Measurements from ENCODE around the gene MLF1.
A peak's percentile ranks its signal among the peaks of the same experiment; 100 is the strongest.

The MLF1 gene

DNA sequence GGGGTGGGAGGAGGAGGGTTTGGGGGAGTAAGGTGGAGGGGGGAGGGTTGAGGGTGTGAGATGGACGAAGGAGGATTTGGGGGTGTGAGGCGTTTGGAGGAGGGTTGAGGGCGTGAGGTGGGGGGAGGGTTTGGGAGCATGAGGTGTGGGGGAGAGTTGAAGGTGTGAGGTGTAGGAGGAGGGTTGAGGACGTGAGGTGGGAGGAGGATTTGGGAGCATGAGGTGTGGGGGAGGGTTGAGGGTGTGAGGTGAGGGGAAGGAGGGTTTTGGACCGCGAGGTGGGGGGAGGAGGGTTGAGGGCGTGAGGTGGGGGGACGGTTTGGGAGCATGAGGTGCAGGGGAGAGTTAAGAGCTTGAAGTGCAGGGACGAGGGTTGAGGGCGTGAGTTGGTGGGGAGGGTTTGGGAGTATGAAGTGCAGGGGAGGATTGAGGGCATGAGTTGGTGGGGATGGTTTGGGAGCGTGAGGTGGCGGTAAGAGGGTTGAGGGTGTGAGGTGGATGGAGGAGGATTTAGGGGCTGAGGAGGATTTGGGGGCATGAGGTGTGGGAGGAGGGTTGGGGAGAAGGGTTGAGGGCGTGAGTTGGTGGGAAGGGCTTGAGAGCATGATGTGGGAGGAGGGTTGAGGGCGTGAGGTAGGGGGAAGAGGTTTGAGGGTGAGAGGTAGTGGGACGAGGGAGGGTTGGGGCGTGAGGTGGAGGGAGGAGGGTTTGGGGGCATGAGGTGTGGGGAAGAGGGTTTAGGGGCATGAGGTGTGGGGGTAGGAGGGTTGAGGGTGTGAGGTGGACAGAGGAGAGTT is 1.2 kb downstream of the MLF1 start:
- in situ Hi-C loops (cut with MboI; ENCODE audit: low pct_unique_long_range_greater_than_20kb, low sequenced_read_pairs), result no loop called here
- DNase-seq, result no peak

DNA sequence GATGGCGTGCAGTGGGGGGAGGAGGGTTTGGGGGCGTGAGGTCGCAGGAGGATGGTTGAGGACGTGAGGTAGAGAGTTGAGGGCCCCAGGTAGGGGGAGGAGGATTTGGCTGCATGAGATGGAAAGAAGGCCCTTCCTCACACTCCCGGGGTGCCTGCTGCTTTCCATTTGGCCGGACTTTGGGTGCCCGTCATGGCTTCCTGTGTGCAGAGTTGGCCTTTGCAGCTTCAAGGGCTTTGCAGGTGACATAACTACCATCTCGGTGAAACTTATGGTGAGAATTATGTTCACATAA is 1.7 kb downstream of the MLF1 start:
- no peak for DNase-seq
- in situ Hi-C loops (cut with MboI; ENCODE audit: low pct_unique_long_range_greater_than_20kb, low sequenced_read_pairs), result no loop called here

DNA sequence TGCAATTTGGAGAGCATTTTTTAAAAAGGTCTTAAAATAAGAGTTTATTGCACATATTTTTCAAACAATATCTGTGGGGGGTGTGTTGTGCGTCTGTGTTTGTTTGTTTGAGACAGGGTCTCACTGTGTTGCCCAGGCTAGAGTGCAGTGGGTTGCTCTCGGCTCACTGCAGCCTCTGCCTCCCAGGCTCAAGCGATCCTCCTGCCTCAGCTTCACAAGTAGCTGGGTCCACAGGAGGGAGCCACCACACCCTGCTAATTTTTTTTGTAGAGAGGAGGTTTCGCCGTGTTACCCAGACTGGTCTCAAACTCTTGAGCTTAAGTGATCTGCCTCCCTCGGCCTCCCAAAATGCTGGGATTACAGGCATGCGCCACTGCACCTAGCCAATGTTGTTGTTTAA is 2.7 kb downstream of the MLF1 start:
- no peak for DNase-seq
- in situ Hi-C loops (cut with MboI; ENCODE audit: low pct_unique_long_range_greater_than_20kb, low sequenced_read_pairs), result no loop called here

DNA sequence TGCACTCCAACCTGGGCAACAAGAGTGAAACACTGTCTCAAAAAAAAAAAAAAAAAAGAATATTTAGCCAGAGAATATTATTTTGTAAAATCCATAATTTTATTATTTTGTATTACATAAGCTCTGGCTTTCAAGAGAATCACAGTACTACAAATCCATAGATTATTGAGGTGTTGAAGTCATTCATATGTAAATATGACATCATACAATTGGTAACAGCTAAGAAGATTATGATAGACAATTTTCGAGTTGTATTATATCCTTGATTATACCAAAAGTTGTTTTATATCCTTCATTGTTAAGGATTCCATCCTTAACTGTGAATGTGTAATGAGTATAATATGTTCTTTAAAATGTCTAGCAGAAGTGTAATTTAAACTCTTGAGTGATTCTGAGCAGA is 3.7 kb downstream of the MLF1 start:
- DNase-seq, result no peak
- in situ Hi-C loops (cut with MboI; ENCODE audit: low pct_unique_long_range_greater_than_20kb, low sequenced_read_pairs), result no loop called here

DNA sequence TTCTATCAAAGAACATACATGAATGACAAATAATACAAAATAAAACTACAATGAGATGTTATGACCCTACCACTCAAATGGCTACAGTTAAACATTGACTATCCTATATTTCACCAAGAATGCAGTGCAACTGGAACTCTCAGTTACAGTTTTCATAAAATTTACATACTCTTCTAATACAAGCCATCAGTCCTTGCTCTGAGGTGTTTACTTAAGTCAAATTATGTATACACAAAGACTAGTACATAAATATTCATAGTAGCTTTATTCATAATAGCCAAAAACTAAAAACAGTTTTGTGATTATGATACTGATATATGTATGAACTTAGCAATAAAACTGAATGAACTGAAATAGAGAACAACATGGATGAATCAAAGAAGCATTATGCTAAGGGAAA is 19.2 kb downstream of the MLF1 start:
- no peak for DNase-seq
- in situ Hi-C loops (cut with MboI; ENCODE audit: low pct_unique_long_range_greater_than_20kb, low sequenced_read_pairs), result no loop called here

DNA sequence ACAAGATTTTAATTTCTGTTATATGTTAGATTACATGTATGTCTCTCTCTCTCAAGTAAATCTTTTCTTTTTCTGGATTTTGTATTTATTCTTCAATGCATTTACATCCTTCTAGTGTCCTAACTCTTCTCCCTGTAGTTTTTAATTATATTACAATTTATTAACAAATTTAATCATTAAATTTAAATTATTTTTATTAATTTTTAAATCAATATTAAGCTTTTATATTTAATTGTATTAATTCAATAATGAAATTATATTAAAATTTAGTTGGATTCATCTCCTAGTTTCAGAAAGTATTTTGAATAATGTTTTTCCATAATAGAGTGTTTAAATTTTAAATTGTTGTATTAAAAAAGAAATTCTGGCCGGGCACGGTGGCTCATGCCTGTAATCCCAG is 29.8 kb downstream of the MLF1 start:
- in situ Hi-C loops (cut with MboI; ENCODE audit: low pct_unique_long_range_greater_than_20kb, low sequenced_read_pairs), result no loop called here
- no peak for DNase-seq

DNA sequence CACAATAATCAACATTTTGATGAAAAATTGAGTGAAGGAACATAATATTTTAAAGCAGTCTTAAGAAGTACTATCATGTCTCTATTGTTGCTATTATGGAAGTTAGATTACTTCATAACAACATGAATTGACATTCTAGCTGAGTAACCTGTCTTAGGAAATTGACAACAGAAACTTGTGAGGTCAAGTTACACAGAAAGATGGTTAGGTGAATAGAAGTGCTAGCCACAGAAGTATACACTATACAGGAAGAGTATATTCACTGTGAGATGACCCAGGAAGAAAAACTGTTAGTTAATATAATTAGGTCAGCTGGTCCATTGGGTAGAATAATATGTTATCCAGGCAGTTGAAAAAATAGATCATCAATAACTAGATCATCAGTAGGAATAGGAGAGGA is 31.2 kb downstream of the MLF1 start:
- no peak for DNase-seq
- in situ Hi-C loops (cut with MboI; ENCODE audit: low pct_unique_long_range_greater_than_20kb, low sequenced_read_pairs), result no loop called here

DNA sequence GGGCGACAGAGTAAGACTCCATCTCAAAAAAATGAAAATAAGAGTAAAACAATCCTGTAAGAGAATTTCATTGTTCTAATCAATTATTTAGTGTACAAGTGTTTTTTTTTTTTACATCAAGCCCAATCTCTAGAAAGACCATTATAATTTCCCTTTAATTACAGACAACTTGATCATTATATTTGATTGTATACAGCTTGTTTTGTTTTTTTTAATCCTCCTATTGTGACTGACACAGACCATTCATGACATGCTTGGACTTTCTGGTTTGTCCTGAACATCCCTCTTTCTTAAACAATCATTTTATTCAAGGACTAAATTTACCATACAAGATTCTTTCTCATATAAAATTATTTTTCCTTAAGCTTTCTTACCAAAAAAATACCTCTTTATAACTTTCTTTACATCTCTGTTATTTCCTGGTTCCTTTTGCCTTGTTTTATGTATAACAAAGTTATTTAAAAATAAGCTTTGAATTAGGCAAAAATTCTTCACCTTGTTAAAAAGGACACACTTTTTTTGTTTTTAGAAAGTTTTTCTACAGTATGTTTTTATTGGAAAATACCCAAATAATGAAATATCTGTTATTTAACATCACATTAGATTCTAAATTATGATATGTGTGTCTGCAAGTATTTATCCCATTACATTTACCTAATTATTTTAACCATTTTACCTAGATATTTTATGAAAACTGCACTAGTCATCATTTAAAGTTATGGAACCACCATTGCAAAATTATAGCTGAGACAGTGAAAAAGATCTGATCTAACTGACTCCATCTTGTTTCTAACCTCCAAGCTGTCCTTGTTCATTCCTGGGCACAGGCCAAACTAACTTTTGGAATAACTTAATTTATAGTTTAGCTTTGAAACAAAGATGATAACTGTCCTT is 47.2 kb downstream of the MLF1 start:
- DNase-seq, result no peak
- in situ Hi-C loops (cut with MboI; ENCODE audit: low pct_unique_long_range_greater_than_20kb, low sequenced_read_pairs), result no loop called here

DNA sequence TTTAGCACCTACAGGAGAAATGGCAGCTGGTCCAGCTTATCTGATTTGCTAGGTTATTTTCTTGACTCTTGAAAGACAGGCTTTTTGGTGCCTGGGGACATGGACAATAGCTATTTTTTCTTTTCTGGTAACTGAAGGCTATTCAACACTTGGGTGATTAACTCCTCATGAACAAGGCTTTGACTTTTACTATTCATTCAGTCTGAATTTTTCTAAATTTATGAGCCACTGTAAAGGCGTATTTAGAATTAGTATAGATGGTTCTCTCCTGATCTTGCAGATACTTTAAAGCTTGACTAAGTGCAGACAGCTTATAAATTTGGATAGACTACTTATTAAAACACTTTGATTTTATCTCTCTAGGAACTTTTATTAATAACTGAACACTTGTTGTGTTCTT is 54.9 kb downstream of the MLF1 start:
- in situ Hi-C loops (cut with MboI; ENCODE audit: low pct_unique_long_range_greater_than_20kb, low sequenced_read_pairs), result no loop called here
- no peak for DNase-seq

DNA sequence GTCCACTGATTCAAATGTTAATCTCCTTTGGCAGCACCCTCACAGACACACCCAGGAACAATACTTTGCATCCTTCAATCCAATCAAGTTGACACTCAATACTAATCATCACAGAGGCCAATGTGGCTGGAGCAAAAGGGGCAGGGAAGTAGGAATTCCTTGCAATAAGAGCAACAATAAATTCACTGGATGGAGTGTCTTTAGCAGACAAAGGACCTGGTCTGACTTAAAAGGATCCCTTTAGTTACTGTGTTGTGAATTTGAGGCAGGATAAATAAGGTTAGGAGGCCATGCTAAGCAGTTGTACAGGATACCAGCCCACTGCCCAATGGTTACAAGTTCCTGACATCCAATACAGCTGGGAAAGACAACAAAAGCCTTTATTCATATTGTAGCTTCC is 61.0 kb downstream of the MLF1 start:
- DNase-seq, result no peak
- in situ Hi-C loops (cut with MboI; ENCODE audit: low pct_unique_long_range_greater_than_20kb, low sequenced_read_pairs), result no loop called here

DNA sequence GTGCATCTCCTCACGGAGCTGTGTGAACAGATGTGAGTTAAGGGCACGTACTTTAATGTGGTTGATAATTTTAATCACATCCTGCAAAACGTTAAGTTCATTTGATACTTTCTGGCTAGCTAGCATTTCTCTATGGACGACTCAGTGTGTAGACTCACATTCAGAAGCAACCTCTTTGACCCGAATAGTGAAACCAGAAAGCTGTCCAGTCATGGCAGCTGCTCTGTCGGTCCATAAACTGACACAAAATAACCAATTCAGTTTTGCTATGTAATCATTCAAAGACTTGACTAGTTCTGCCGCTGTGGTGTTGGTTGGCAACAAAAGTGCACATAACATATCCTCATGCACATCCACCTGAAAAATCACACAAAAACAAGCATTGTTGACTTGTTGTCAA is 69.7 kb downstream of the MLF1 start:
- in situ Hi-C loops (cut with MboI; ENCODE audit: low pct_unique_long_range_greater_than_20kb, low sequenced_read_pairs), result no loop called here
- DNase-seq, result no peak

DNA sequence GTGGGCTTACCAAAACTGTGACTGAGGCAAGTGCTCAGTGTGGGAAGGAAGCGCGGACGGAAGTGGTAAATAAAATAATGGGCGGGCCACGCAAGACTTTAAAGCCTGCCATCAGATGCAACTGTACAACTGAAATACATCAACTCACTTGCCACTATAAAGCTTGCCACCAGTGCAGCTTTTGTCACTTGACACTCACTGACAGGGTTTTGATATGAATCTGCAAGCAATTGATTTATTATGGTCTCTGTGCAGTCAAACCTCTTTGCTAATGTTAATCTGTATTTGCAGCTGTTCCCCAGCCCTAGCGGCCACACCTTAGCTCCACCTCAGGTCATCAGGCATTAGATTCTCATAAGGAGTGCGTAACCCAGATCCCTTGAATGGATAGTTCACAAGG is 71.0 kb downstream of the MLF1 start:
- in situ Hi-C loops (cut with MboI; ENCODE audit: low pct_unique_long_range_greater_than_20kb, low sequenced_read_pairs), result no loop called here
- no peak for DNase-seq

DNA sequence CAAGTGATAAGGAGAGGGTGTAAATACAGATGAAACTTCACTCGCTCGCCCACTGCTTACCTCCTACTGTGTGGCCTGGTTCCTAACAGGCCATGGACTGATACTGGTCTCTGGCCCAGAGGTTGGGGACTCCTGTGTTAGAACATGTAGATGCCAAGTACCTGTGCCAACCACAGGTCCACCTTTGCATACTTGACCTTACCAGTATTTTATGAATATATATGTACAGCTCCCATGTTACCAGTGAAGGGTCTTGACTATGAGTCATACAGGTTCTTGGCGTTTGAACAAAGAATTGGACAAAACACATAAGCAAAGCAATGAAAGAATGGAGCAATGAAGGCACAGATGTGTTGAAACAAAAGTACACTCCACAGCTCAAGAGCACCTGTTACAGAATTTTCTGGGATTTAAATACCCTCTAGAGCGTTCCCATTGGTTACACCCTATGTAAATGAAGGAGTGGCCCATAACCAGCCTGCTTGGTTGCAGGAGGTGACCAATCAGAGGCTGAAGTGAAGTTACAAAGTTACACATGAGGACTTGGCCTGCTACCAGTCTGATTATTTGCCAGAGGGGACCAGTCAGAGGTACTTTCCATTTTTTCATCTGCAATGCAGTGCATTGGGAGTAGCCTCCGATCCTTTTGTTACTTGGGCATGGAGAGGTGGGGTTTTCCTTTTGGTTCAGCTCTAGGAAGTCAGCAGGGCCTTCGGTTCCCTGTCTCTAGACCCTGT is 71.6 kb downstream of the MLF1 start:
- DNase-seq, result no peak
- in situ Hi-C loops (cut with MboI; ENCODE audit: low pct_unique_long_range_greater_than_20kb, low sequenced_read_pairs), result no loop called here

DNA sequence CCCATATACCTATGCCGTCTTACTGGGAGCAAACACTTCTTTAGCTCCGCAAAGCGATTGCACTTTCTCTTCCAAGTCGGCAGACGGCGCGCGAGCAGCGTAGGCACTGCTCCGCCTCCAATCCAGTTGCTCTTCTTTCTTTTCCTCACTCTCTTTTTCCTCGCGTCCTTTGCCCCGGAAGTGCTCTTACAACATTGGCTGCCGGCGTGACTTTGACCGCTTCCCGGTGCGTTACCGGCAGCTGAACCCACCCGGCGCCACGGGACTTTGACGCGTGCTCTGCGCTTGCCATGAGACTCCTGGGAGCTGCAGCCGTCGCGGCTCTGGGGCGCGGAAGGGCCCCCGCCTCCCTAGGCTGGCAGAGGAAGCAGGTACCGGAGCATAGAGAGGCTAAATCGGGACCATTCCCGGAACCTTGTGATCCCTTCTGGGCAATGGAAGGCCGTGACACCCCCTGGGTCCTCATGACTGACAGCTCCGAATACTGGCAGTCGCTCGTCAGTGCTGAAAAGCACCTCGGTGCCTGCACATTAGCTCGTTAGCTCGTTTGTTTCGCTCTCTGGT is 73.4 kb downstream of the MLF1 start, which contains the start of gene GFM1:
Gene GFM1 (plus strand): TSS at position 183 of the 564 bp plus-strand sequence. CDS start 108 bp downstream, at position 291.
- DNase-seq, result peak; percentile 97
- in situ Hi-C loops (cut with MboI; ENCODE audit: low pct_unique_long_range_greater_than_20kb, low sequenced_read_pairs), result no loop called here

DNA sequence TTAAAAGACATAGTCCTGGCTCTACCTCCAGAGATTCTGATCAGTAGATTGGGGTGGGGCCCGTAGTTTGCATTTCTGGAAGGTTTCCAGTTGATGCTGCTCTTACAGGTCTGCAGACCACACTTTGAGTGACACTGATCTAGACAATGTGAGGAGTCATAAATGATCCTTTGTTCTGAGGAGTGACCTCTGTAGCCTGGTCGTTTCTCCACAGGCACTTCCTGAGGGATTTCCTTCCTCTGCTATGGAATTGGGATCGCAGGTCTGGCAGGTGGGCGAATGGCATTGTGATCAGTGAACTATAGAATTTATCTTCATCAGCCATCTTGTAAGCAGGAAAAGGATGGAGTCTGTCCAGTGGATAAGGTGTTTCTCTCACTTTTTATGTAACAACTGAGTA is 78.8 kb downstream of the MLF1 start:
- no peak for DNase-seq
- in situ Hi-C loops (cut with MboI; ENCODE audit: low pct_unique_long_range_greater_than_20kb, low sequenced_read_pairs), result no loop called here

DNA sequence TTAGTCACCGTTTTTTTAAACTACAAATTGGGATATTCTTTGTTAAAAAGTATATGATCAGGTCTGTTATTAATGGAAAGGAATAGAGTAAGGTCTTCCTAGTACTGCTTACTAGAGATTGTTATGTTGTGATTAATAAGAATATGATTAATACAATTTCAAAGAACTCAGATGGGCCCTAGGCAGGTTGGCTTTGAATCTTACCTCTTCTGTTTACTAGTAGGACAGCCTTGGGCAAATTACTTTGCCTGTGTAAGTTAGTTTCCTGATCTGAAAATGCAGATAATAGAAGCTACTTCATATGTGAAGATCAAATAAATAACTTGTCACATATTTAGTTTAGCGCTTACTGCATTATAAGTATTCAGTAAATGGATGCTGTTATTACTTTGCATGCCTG is 80.2 kb downstream of the MLF1 start:
- in situ Hi-C loops (cut with MboI; ENCODE audit: low pct_unique_long_range_greater_than_20kb, low sequenced_read_pairs), result no loop called here
- DNase-seq, result no peak

DNA sequence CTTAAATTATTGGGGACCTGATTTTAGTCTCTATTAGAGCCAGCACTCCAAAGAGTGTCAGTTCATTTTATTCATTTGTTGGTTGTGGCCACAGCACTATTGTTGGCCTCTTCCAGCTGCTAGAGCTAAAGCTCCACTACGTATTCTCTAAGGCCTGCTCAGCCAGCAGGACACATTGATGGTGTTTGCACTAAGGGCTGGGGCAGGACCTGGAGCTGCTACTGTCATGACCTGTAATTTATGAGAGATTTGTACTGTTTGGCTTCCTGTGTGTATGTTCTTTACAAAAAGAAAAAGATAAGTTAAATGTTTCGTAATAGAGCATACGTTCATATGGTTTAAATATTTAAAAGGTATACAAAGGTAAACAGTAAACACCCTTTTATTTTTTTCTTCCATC is 81.5 kb downstream of the MLF1 start:
- DNase-seq, result no peak
- in situ Hi-C loops (cut with MboI; ENCODE audit: low pct_unique_long_range_greater_than_20kb, low sequenced_read_pairs), result no loop called here

Measured in KBM-7 (cell line).